PC-3 (cell line): ENCODE measurements around the gene SNRNP25. TPM values are rescaled to one million over a fixed set of nuclear protein-coding genes. Genes with fewer than 3 reads are reported as not detected.

ENCODE experiments used
- ATAC-seq: fragments of 200-7000 bp; cut with Tn5 transposase; 2 replicates; pipeline ENCODE4 v1.9.1; 2020; ENCODE audit warnings: mild to moderate bottlenecking, moderate library complexity
- BruUV-seq: library from RNA; stranded (reverse); fragments of 400-500 nt; replicated peaks from 2 replicates; lab custom pipeline; 2021; lab: Mats Ljungman, UMichigan
- CTCF ChIA-PET: fragments of 300-600 bp; sonication (Branson Sonifier 250); formaldehyde crosslinking; loops from one replicate; lab custom pipeline; 2022; ENCODE audit warnings: antibody characterized with exemption; lab: Charles Lee
- POLR2A ChIA-PET: fragments of 300-600 bp; sonication (Branson Sonifier 250); formaldehyde crosslinking; loops from one replicate; lab custom pipeline; 2022; ENCODE audit warnings: antibody characterized with exemption; ENCODE audit not compliant: unreplicated experiment; lab: Charles Lee
- DNase-seq: peaks from one replicate; pipeline ENCODE4 v3.0.0-alpha.2; 2015
- H2AFZ ChIP-seq: fragments of 300-600 bp; sonication (generic); 2 replicates; pipeline ENCODE4 v1.6.0; 2016; ENCODE audit warnings: antibody characterized with exemption, low read length
- H3F3A ChIP-seq: fragments of 300-600 bp; sonication (generic); one replicate; pipeline ENCODE4 v1.6.0; 2017; ENCODE audit warnings: antibody characterized with exemption, low read length, control low read depth, mild to moderate bottlenecking; ENCODE audit not compliant: unreplicated experiment
- H3K27ac ChIP-seq: fragments of 300-600 bp; sonication (generic); 2 replicates; pipeline ENCODE4 v1.5.1; 2016; ENCODE audit warnings: mild to moderate bottlenecking, low read length
- H3K27me3 ChIP-seq: fragments of 300-600 bp; sonication (generic); 2 replicates; pipeline ENCODE4 v1.6.1; 2016; ENCODE audit warnings: low read length, mixed read lengths
- H3K36me3 ChIP-seq: fragments of 300-600 bp; sonication (generic); 2 replicates; pipeline ENCODE4 v1.6.1; 2016; ENCODE audit warnings: low read depth, mixed run types, low read length, mixed read lengths
- H3K4me1 ChIP-seq: fragments of 300-600 bp; sonication (generic); 2 replicates; pipeline ENCODE4 v1.5.1; 2016; ENCODE audit warnings: low read length; ENCODE audit not compliant: insufficient read depth
- H3K4me2 ChIP-seq: fragments of 300-600 bp; sonication (generic); 2 replicates; pipeline ENCODE4 v1.6.0; 2016; ENCODE audit warnings: low read length
- H3K4me3 ChIP-seq: fragments of 300-600 bp; sonication (generic); 2 replicates; pipeline ENCODE4 v1.5.1; 2016; ENCODE audit warnings: mild to moderate bottlenecking, low read length, mixed read lengths
- H3K79me2 ChIP-seq: fragments of 300-600 bp; sonication (generic); 2 replicates; pipeline ENCODE4 v1.6.1; 2017; ENCODE audit warnings: low read length, mixed read lengths
- H3K9ac ChIP-seq: fragments of 300-600 bp; sonication (generic); 2 replicates; pipeline ENCODE4 v1.6.0; 2016; ENCODE audit warnings: mild to moderate bottlenecking, low read length
- H3K9me2 ChIP-seq: fragments of 300-600 bp; sonication (generic); replicated peaks from 2 replicates; pipeline ENCODE4 v1.6.1; 2016; ENCODE audit warnings: mixed run types, low read length, mixed read lengths
- H3K9me3 ChIP-seq: fragments of 300-600 bp; sonication (generic); 2 replicates; pipeline ENCODE4 v1.6.1; 2016; ENCODE audit warnings: low read length, mixed read lengths
- H4K20me1 ChIP-seq: fragments of 300-600 bp; sonication (generic); 2 replicates; pipeline ENCODE4 v1.6.1; 2016; ENCODE audit warnings: low read length, mixed read lengths
- EZH2 ChIP-seq: fragments of 300-600 bp; sonication (generic); IDR thresholded peaks from one replicate; pipeline ENCODE4 v1.6.1; 2017; ENCODE audit warnings: antibody characterized with exemption, mild to moderate bottlenecking, low read length; ENCODE audit not compliant: unreplicated experiment
- EZH2phosphoT487 ChIP-seq: fragments of 300-600 bp; sonication (generic); IDR thresholded peaks from 2 replicates; pipeline ENCODE4 v1.6.1; 2018; ENCODE audit warnings: mild to moderate bottlenecking, antibody characterized with exemption, low read length, borderline replicate concordance
- intact Hi-C: fragments of 100-400 bp; cut with micrococcal nuclease; formaldehyde crosslinking; loops from 2 replicates; pipeline ENCODE4 v1.9.0; 2023
- total RNA-seq: library from RNA; depleted of rRNA; stranded (reverse); fragments of >200 nt; gene quantifications from 2 replicates; pipeline ENCODE4 v1.2.3, GENCODE V29; 2014
- TF ChIP-seq, protein P1 (sequence below): fragments of 300-600 bp; sonication (generic); conservative IDR thresholded peaks from 2 replicates; pipeline ENCODE4 v1.5.1; 2017; ENCODE audit warnings: antibody characterized with exemption, low read depth, mild to moderate bottlenecking, low read length

The SNRNP25 gene
- total RNA-seq, 1 experiment from 2014 or later: 45.8 TPM

DNA sequence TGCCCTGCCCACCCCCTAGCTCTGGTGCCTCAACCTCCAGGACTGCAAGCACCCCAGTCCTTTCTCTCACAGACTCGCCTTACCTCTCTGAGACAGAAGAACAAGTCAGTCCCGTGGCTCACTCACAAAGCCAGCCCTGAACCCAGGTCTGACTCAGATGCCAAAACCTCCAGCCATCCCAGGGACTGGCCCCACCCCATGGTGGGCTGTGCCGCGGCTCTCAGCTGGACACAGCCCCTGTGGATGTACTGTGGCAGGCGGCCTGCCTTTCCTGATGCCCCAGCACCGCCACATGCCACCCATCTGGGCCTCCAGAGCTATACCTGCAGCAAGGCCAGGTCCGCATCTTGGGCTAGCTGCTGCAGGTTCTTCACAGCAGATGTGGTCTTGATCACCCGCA, 44.2 kb downstream of the SNRNP25 start:
- Histone ChIP-seq H3K9me2 (no peaks in the 10 kb centered on the region), H3K79me2 (no peaks in the 10 kb centered on the region), H3F3A (no peaks in the 10 kb centered on the region), H2AFZ (no peak overlapping the region), H3K9ac (no peak overlapping the region), H3K27ac (no peak overlapping the region), H3K9me3 (no peaks in the 10 kb centered on the region), H3K4me2 (no peak overlapping the region), H4K20me1 (no peaks in the 10 kb centered on the region), H3K27me3 (no peaks in the 10 kb centered on the region), H3K36me3 (no peaks in the 10 kb centered on the region), H3K4me1 (no peaks in the 10 kb centered on the region), H3K4me3 (no peak overlapping the region)
- BruUV-seq: no TSS peak
- intact Hi-C loops: no loop called here
- DNase-seq (no peak), ATAC-seq (no peak)
- CTCF ChIA-PET: interaction anchor here (0.7 to 2.5 kb wide), 2 partner anchors 13 to 32 kb away, joined by 3 to 14 read pairs; no protein-coding TSS in a partner anchor
- POLR2A ChIA-PET: no interaction called here
- no peak for TF ChIP-seq EZH2
- TF ChIP-seq, protein P1, sequence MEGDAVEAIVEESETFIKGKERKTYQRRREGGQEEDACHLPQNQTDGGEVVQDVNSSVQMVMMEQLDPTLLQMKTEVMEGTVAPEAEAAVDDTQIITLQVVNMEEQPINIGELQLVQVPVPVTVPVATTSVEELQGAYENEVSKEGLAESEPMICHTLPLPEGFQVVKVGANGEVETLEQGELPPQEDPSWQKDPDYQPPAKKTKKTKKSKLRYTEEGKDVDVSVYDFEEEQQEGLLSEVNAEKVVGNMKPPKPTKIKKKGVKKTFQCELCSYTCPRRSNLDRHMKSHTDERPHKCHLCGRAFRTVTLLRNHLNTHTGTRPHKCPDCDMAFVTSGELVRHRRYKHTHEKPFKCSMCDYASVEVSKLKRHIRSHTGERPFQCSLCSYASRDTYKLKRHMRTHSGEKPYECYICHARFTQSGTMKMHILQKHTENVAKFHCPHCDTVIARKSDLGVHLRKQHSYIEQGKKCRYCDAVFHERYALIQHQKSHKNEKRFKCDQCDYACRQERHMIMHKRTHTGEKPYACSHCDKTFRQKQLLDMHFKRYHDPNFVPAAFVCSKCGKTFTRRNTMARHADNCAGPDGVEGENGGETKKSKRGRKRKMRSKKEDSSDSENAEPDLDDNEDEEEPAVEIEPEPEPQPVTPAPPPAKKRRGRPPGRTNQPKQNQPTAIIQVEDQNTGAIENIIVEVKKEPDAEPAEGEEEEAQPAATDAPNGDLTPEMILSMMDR: no peak
- TF ChIP-seq EZH2phosphoT487: no peak

DNA sequence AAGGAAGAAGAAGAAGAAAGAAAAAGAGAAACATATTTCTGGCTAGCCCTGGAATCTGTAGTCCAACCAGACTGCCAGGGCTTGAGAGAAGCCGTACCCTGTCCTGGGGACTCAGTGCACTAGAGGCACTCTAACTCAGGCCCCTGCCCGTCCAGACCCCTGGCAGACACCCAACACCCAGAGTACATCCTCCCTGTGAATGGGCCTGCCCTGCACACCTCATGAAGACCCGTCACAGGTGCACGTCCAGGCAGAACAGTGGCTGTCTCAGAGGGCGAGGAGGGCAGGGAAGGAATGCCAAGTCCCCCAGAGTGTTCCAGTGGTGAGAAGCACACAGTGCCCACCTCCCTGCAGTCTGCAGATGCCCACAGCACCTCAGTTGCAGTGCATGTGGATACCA, 47.4 kb downstream of the SNRNP25 start:
- Histone ChIP-seq H3K4me2 (no peak overlapping the region), H3K9ac (no peak overlapping the region), H3K9me3 (no peaks in the 10 kb centered on the region), H2AFZ (no peak overlapping the region), H3K4me1 (no peaks in the 10 kb centered on the region), H3K9me2 (no peaks in the 10 kb centered on the region), H3F3A (no peaks in the 10 kb centered on the region), H3K36me3 (peaks cover 3% of the 10 kb centered on the region; the same call in 1 of the 2 replicates), H3K79me2 (no peaks in the 10 kb centered on the region), H3K4me3 (no peak overlapping the region), H4K20me1 (no peaks in the 10 kb centered on the region), H3K27me3 (no peaks in the 10 kb centered on the region), H3K27ac (no peak overlapping the region)
- DNase-seq (no peak), ATAC-seq (no peak)
- ChIA-PET CTCF (no interaction called here), POLR2A (no interaction called here)
- intact Hi-C loops: no loop called here
- TF ChIP-seq, protein P1: no peak
- no peak for TF ChIP-seq EZH2phosphoT487
- TF ChIP-seq EZH2: no peak
- no TSS peak for BruUV-seq

DNA sequence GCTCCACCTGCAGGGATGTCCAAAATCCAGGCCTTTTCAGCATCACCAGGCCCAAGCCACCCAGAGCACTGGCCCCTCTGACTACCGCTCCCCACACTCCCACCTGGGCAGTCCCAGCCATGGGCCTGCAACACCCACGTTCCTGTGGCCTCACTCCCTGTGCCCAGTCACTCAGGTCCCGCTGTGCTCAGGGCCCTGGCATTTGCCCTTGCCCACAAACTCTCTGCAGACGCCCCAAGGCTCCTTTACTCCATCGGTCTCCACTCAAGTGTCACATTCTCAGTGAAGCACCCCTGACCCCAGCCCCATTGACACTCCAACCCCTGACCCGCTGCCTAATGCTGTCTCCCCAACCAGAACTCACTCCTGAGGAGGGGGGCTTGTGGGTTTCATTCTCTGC, 48.0 kb downstream of the SNRNP25 start:
- TF ChIP-seq, protein P1: no peak
- TF ChIP-seq EZH2 (no peak), EZH2phosphoT487 (no peak)
- H2AFZ ChIP-seq: no peak overlapping the region
- no TSS peak for BruUV-seq
- no peak overlapping the region for H3K4me3 ChIP-seq
- no peak overlapping the region for H3K4me2 ChIP-seq
- peaks cover 3% of the 10 kb centered on the region; the same call in 1 of the 2 replicates for H3K36me3 ChIP-seq
- H3K27ac ChIP-seq: no peak overlapping the region
- DNase-seq: no peak
- no peaks in the 10 kb centered on the region for H4K20me1 ChIP-seq
- H3K9me2 ChIP-seq: no peaks in the 10 kb centered on the region
- no peaks in the 10 kb centered on the region for H3K9me3 ChIP-seq
- H3F3A ChIP-seq: no peaks in the 10 kb centered on the region
- no peak overlapping the region for H3K9ac ChIP-seq
- intact Hi-C loops: no loop called here
- H3K4me1 ChIP-seq: no peaks in the 10 kb centered on the region
- CTCF ChIA-PET: no interaction called here
- H3K27me3 ChIP-seq: no peaks in the 10 kb centered on the region
- POLR2A ChIA-PET: no interaction called here
- no peak for ATAC-seq
- H3K79me2 ChIP-seq: no peaks in the 10 kb centered on the region
